ENCODE results near the gene ZNF276.

The ZNF276 gene

DNA sequence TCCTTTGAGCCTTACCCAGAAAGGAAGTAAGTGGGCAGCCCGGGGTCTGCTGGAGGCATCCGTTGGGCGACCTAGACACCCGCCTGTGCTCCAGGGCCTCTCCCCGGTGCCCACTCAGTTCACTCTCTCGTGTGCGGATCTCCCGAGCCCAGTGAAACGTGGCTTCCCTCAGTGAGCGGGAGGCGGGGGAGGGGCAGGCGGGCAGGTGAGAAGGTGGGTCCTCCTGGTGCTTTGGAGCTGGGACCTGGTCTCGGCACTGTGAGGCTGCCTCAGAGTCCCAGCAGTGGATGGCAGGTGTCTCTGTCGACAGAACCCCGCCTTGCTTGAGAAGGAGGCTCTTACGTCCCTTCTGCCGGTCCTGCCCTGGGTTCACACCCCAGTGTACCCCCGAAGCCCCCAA, 8.0 kb downstream of the ZNF276 start:
- intact Hi-C loops (cut with DNase I): no loop called here

DNA sequence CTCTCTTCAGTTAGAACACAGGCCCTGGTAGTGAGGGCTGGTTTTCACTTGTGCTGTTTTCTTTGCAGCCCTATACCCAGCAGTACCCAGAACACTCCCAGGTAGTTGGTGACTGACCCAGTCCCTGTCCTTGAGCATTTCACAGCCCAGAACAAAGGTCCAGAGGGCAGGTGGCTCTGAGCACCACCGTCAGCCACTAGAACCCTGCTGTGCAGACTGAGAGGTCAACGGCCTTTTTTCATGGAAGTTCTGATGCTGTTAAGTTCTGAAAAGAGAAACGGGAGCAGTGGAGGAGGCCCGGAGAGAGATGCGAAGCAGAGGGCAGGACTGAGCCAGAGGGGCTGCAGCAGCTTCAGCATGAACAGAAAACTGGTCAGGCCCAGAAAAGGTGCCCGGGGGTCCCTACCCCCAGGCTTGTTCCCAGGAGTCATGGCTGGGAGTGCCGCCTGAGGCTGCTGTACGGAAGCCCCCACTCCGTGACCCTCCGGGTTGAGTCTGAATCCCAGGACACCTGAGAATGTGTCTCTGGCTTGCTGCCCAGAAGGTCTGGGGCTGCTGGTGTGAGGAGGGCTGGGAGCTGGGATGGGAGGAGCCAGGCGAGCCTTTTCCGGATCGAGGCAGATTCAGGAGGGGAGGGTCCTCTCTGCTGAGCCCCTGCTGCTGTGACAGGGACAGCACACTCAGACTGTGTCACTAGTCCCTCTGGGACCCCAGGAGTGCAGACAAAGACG, 8.7 kb downstream of the ZNF276 start:
- intact Hi-C loops (cut with DNase I): no loop called here
- DNase-seq: no peak

More for the DNA sequence above, 8.0 kb downstream of the ZNF276 start:
- DNase-seq: no peak

DNA sequence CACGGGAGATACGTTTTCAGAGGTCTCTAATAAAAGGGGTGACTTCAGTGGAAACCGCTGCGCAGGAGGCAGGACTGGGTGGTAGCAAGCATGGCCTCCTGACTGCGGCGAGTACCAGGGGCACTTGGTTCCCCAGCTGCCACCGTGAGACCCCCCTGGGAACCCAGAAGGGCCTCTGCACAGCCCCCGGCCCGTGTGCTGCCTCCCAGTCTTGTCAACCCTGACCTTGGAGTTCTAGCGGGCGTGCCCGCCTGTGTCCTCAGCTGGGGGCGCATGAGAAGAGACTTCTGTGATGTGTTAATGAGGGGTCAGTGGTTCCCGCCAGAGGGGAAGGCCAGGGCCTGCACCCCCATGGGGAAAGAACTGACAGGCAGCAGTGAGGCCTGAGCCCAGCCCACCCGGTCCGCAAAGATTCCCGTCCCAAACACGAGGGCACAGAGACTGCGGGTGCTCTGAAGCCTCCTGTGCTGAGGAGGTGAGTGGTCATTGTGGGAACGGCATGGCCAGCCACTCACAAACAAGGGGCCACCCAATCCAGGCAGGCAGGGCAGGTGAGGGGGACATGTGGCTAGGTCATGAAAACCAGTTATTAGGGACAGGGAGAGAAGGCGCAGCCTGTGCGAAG, 9.4 kb downstream of the ZNF276 start:
- intact Hi-C loops (cut with DNase I): no loop called here

DNA sequence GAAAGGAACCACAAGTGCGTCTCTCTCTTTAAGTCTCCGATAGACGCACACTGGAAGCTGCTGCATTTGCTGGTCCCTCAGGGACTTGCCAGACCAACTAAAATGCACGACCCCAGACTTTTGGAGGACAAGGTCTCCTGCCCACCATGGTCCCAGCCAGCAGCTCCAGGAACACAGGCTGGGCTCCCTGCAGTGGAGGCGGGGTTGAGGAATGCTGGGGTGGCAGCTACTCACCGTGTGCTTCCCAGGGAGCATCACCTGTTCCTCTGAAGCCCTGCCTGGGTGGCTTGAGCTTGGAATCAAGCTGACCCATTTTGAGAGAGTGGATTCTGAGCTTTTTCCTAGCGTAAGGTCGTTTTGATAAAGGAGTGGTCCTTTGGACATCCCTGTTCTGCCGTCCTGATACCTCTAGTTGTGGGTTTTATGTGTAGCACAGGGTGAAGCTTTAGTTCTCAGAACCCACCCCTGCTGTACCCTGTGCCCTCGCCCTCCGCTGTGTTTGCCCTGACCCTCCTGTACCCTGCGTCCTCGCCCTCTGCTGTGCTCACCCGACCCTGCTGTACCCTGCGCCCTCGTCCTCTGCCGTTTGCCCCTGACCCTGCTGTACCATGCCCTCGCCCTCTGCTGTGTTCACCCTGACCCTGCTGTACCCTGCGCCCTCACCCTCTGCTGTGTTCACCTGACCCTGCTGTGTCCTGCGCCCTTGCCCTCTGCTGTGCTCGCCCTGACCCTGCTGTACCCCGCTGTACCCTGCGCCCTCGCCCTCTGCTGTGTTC, 11.0 kb downstream of the ZNF276 start:
- intact Hi-C loops (cut with DNase I): no loop called here
- peak in 3 of 42 donors; percentile 34 to 57 (median 48) for DNase-seq

More for the DNA sequence above, 9.4 kb downstream of the ZNF276 start:
- no peak for DNase-seq

DNA sequence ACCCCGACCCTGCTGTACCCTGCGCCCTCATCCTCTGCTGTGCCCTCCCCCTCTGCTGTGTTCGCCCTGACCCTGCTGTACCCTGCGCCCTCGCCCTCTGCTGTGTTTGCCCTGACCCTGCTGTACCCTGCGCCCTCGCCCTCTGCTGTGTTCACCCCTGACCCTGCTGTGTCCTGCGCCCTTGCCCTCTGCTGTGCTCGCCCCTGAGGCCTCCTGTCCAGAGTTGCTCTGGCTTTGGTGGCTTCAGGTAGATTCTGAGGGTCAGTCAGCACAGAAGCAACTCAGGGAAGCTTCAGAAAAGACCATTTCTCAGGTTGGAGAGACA, 11.5 kb downstream of the ZNF276 start:
- intact Hi-C loops (cut with DNase I): no loop called here
- no peak for DNase-seq

DNA sequence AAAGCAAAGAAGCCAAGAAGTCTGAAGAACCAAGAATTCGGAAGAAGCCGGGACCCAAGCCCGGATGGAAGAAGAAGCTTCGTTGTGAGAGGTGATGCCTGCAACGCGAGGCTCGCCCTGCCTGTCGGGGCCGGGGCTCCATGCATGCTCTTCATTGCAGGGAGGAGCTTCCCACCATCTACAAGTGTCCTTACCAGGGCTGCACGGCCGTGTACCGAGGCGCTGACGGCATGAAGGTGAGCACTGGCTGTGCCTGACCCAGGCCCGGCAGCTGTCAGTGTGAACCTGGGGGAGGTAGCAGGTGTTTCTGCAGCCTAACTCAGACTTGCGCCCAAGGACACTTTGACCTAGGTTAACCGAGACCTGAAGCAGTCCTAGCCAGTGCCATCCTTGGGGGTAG, 12.0 kb downstream of the ZNF276 start:
- intact Hi-C loops (cut with DNase I): no loop called here
- DNase-seq: no peak

DNA sequence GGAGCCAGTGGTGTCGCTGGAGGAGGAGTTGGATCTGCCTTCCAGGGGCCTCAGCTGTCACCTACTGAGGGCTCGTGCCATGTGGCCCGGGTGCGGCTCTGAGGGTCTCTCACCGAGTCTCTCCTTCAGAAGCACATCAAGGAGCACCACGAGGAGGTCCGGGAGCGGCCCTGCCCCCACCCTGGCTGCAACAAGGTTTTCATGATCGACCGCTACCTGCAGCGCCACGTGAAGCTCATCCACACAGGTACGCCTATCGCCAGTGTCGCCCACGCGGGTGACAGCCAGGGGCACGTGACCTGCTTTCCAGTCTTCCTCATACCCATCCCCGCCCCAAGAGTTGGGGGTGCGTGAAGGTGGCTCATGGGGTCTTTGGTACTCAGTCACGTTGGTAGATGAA, 12.5 kb downstream of the ZNF276 start:
- DNase-seq: no peak
- intact Hi-C loops (cut with DNase I): no loop called here

DNA sequence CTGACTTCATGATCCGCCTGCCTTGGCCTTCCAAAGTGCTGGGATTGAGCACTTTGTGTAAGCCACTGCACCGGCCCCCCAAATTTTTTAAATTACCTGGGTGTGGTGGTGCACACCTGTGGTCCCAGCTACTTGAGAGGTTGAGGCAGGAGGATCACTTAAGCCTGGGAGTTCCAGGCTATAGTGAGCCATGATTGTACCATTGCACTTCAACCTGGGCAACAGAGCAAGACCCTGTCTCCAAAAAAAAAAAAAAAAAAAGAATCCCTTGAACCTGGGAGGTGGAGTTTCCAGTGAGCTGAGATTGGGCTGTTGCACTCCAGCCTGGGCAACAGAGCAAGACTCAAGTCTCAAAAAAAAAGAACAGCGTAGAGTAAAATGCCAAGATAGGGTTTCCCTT, 15.2 kb downstream of the ZNF276 start:
- DNase-seq: no peak
- intact Hi-C loops (cut with DNase I): no loop called here

DNA sequence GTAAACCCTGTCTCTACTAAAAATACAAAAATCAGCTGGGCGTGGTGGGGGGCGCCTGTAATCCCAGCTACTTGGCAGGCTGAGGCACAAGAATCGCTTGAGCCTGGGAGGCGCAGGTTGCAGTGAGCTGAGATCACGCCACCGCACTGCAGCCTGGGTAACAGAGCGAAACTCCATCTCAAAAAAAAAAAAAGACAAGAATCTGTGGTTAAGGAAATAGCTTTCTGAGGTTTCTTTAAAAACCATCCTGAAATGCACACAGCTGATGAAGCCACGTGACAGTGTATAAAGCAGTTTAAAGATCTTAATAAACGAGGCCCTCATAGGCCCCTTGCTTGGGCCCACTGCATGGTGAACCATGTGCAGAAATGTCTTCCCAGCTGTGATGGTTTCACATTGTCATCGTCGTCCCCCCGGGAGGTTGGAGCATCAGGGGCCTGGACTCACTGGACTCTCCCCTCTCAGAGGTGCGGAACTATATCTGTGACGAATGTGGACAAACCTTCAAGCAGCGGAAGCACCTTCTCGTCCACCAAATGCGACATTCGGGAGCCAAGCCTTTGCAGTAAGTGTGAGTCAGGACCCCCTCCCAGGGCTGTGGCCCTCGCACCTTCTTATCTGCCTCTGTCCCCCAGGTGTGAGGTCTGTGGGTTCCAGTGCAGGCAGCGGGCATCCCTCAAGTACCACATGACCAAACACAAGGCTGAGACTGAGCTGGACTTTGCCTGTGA, 16.2 kb downstream of the ZNF276 start:
- intact Hi-C loops (cut with DNase I): no loop called here
- DNase-seq: peak in 1 of 42 donors; percentile 28

DNA sequence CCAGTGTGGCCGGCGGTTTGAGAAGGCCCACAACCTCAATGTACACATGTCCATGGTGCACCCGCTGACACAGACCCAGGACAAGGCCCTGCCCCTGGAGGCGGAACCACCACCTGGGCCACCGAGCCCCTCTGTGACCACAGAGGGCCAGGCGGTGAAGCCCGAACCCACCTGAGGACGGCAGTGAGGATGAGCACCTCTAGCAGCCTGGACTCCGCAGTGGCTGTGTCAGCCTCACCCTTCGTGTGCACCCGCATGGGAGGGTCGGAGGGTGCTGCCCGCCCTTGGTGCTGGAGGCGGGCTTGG, 16.7 kb downstream of the ZNF276 start:
- DNase-seq: peak in 1 of 42 donors; percentile 16

DNA sequence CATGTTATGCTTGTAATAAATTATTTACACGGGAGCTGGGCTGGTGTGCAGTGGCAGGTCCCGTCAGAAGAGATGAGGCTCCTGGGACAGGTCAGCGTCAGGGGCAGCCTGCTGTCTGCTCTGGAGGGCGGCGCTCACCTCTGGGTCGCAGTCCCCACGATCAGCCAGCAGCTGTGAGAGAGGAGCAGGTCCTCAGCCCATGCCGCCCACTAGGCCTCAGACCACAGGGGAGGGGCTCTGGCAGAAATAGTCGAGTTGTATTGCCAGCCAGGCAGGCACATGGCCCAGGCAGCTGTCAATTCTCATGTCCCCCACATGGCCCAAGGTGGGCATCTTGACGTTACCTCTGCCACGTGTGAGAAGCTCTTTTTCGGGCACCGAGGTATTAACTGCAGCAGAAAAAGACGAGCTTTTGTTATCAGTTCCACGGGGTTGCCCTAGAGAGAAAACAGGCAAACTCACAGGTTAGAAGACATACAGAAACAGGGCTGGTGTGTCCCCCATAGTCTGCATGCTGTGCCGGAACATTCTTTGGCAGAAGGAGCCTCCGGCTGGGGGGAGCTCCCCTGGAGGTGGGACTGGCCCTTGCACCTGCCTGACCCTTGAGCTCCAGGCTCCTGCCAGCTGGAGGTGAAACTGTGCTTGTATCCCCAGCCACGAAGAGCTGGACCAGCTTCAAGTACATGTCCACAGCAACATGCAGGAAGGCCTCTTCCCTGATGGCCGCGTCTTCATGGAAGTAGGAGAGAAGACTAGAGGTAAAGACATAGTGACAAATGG, 17.4 kb downstream of the ZNF276 start:
- peak in 1 of 42 donors; percentile 16 for DNase-seq
- intact Hi-C loops (cut with DNase I): no loop called here

More for the DNA sequence above, 16.7 kb downstream of the ZNF276 start:
- intact Hi-C loops (cut with DNase I): no loop called here

DNA sequence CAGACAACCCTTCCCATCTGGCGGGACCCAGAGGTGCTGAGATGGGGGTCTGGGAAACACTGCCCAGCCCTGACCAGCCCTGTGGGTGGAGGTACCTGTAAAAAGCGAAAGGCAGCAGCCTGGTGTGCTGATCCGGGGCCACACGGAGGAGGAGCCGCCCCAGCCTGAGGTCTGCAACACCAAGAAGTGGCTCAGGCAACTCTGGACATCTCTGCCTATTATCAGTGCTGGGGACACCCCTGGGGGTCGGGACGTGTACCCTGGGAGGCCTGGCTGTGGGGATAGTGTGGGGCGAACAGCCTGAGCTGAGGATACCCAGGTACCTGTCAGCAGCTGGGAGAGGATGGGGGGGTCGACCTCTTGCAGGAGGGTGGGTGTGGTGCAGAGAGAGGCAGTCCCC, 18.0 kb downstream of the ZNF276 start:
- DNase-seq: no peak
- intact Hi-C loops (cut with DNase I): no loop called here

DNA sequence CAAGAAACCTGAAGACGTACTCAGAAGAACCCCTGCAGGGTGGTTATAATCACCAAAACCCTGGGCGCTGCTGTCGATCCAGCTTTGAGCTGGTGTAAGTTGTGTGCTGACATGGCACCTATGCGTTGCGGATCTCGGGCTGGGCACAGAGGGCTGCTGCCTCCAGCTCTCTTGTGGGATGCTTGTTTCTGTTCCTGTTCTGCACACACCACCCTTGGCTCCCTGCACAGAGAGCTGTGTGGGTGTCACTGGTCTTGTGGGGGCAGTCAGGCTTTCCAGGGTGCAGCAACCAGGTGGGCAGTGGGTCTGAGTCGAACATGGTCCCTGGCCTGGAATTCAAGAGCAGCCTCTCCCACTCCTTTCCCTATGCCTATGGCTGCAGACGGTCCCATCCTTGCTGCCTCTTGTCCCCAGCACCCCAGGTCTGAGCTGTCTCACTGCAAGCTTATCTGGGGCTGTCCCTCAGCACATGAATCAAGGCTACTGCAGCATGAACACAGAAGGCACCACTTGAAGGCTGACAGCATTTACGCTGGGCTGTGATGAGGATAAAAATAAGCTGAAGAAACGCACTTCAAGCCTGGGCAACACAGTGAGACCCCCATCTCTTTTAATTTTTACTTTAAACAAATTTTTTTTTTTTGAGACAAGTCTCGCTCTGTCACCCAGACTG, 20.1 kb downstream of the ZNF276 start:
- peak in 14 of 42 donors; percentile 22 to 57 (median 38) for DNase-seq
- intact Hi-C loops (cut with DNase I): no loop called here

DNA sequence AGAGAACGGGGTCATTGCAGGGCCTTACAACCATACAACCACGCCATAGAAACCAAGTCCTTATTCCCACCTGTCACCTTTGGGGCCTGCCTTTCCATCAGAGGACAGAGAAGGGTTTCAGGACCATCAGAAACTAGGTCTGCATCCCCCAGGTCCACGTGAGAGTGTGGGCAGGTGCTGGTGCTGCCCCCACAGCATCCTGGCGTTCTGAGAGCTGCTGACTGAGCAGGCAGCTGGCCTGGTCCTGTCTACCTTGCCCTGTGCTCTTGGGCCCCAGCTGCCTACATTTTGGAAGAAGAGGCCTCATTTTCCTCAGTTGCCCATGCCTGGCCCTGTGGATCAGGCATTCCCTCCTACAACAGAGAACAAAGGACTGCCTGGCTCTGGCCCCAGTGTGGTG, 21.6 kb downstream of the ZNF276 start:
- intact Hi-C loops (cut with DNase I): no loop called here

DNA sequence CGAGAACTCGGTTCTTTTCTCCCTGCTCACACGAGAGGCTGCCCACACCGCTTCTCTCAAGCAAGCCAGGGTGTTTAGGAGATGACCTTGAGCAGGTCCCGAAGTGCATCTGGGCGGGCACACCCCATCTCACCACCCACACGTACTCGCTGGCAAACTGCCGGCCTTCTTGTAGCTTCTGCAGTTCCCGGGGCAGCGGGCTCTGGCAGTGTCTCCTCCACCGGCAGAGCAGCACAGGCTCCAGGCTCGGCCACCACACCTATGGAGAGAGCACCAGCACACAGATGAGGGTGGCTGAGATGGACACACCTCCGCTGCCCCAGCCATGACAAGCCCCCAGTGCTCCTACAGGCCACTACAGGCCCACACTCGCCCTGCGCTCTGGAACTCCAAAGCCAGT, 23.5 kb downstream of the ZNF276 start:
- intact Hi-C loops (cut with DNase I): no loop called here
- peak in 1 of 42 donors; percentile 22 for DNase-seq

More for the DNA sequence above, 21.6 kb downstream of the ZNF276 start:
- peak in 18 of 42 donors; percentile 18 to 72 (median 40) for DNase-seq

DNA sequence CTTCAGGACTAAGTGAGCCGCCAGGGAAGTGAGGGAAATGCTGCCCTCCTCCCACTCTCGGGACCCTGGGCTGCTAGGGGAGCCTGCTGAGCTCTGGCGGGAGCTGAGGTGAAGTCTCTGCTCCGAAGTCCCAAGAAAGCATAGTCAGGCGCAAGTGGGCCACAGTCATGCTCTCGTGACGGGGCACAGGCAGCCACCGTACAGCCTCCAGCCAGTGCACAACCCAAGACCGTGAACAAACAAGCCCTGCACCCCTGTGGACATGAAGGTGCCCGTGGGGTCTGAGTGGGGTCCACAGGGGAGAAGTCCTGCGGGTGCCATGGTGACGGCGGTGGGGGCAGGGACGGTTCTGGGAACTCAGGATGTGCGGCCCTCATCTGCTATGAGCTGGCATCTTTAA, 24.7 kb downstream of the ZNF276 start:
- DNase-seq: no peak
- intact Hi-C loops (cut with DNase I): no loop called here

DNA sequence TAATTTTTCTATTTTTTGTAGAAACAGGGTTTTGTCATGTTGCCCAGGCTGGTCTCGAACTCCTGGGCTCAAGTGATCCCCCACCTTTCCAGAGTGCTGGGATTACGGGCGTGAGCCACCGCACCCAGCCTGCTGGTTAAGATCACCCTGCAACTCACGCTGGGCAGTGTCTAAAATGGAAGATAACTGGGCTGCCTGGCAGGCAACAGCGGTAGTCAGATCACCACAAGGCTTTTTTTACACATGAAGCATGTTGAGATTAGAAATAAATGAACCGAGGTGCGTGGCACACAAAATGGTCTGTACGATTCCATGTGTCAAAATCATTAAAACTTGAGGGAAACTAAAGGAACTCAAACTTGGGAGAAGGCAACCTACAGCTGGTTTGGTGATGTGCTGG, 26.7 kb downstream of the ZNF276 start:
- no peak for DNase-seq
- intact Hi-C loops (cut with DNase I): no loop called here

DNA sequence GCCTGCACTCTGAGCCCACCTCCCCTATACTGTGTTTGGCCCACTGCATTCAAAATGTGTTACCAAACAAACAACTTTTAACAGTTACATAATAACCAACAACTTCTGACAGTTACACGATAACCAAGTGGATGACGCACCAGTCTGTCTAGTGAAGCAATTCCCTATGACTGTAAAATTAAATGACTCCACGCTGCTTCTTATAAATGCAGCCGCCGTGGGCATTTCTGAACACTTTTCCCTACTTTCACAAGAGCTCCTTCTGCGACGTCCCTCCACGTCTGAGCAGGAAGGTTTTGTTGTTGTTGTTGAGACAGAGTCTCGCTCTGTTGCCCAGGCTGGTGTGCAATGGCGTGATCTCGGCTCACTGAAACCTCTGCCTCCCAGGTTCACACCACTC, 27.6 kb downstream of the ZNF276 start:
- DNase-seq: no peak
- intact Hi-C loops (cut with DNase I): no loop called here
